AG08395 (cell line): ENCODE results near the gene CDC123.
"Not testable (repeated sequence)": the region's sequence is repeated elsewhere in the genome, so short reads cannot be mapped to it uniquely, and the experiment has no call there.

Experiments
- DNase-seq: peaks from one replicate; pipeline ENCODE4 v3.0.0; 2012; ENCODE audit warnings: mixed read lengths, low spot score

Gene CDC123

GRCh38 chr10:12189426-12189825 is 6.6 kb upstream of the CDC123 start:
- DNase-seq = no peak

GRCh38 chr10:12191715-12192114 is 4.3 kb upstream of the CDC123 start:
- peak; percentile 15 for DNase-seq

GRCh38 chr10:12193193-12193592 is 2.8 kb upstream of the CDC123 start:
- DNase-seq = peak; percentile 31

- DNase-seq = no peak
These were observed 1.2 kb upstream of the CDC123 start for GRCh38 chr10:12194752-12195271.

DNA sequence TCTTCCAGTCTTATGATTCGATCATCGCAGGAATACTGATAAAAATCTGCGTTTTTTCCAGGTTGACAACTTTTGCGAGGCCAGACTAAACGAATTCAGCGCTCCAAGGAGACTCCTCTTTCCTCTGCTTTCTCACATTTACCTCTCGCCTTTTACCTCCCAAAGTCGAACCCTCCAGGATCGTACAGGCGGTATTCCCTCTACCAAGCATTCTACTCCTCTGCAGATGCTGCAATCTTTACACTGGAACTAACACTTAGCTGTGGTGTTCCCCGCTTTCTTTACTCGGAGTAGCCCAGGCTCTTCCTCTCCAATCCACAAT is 746 bp upstream of the CDC123 start:
- no peak for DNase-seq

- no peak for DNase-seq
These were observed 683 bp downstream of the CDC123 start for GRCh38 chr10:12196531-12197211.

DNA sequence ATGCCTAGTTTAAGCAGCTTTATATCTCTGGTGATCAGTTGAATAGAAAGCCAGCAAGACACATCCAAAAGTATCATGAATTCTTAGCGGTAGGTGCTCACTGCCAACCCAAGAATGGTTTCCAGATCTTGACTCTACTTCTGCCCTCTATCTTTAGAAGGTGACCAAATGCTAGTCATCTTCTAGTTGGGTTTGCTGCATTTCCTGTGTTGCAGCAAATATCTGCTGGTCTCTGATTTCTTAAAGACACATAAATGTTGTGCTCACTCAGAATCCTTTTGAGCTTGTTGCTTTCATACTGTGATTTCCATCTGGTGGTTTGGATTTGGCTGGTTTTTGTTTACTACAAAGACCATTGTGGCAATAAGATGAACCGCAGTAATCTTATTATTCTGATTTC is 2.2 kb downstream of the CDC123 start:
- DNase-seq = no peak

DNA sequence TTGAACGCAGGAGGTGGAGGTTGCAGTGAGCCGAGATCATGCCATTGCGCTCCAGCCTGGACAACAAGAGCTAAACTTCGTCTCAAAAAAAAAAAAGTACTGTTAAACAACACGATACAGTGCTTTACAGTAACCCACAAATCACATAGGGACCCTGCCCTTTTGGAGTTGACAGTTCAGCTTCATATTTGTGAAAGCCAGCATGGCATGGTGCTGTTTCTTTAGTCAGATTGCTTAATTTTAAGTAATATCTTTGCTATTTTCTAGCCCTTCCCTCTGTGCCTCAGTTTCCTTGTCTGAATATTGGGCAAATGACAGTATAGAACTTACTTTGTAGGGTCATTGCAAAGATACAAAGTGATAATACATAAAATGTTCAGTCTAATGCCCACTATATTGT is 4.9 kb downstream of the CDC123 start:
- no peak for DNase-seq

- no peak for DNase-seq
These were observed 5.6 kb downstream of the CDC123 start for GRCh38 chr10:12201543-12201942.

GRCh38 chr10:12202226-12202625 is 6.2 kb downstream of the CDC123 start:
- DNase-seq = no peak

- DNase-seq = no peak
These were observed 9.1 kb downstream of the CDC123 start for GRCh38 chr10:12205082-12205481.

DNA sequence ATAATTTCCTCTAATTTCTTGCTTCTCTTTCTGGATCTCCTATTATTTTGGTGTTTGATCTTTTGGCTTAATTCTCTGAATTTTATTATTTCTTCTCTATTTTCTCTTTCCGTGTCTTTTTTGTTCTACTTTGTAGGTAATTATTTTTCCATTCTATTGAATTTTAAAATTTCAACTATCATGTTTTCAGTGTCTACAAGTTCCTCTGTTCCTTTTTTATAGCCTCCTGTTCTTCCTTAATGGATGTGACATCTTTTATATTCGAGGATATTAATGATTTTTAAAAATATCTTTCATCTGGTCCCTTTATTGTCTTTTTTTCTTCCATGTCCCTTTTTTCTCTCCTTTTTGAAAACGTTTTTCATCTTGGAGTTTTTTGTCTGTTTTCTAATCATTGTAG is 11.1 kb downstream of the CDC123 start:
- no peak for DNase-seq

- DNase-seq = no peak
These were observed 12.5 kb downstream of the CDC123 start for GRCh38 chr10:12208460-12208859.

DNA sequence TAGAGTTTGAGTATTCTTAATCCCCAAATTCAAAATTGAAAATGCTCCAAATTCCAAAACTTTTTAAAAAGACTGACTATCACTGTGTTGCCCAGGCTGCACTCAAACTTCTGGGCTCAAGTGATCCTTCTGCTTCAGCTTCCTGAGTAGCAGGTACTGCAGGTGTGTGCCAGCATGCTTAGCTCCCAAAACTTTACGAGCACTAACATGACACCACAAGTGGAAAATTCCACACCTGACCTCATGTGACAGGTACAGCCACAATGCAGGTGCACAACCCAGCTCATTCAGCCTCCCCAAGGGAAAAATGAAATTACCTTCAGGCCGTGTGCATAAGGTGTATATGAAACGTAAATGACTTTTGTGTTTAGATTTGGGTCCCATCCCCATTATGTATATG is 16.5 kb downstream of the CDC123 start:
- DNase-seq = no peak

- no peak for DNase-seq
These were observed 17.6 kb downstream of the CDC123 start for GRCh38 chr10:12213621-12214020.

GRCh38 chr10:12214093-12214492 is 18.1 kb downstream of the CDC123 start:
- DNase-seq = no peak

DNA sequence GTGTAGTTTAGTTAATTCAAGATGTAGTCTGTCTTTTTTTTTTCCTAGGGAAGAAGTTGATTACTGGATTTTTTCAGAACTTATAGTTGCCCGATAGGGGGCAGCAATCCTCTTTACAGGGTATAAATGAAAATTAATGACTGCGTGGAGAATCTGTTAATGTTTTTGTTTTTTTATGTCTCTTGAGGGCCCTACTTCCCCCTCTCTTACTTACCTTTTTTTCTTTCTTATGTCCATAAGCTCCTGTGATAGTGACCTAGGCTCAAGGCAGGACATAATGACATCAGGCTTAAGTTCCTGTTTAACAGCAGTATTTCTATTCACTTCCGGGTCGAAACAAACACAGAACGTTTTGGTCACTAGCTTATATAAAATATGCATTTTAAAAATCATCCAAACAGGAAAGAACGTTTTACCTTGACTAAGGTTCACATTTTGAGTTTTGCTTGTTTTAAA is 18.8 kb downstream of the CDC123 start:
- peak; percentile 52 for DNase-seq

DNA sequence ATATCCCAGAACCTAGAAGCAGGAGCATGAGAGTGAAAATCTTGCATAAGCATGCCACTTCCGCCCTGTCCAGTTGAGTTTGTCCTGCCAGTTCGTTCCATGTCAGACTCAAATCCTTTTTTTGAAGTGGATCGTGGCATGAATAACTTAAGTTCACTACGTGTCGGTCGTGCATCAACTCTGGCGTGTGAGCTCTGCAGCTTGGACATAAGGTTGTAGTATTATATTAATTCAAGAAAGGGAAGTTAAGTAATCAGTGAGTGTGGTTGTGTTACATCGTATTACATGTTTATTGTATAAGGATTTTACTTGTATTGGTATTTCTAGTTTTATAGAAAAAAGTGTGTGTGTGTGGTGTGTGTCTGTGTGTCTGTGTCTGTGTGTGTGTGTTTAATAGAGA is 23.0 kb downstream of the CDC123 start:
- no peak for DNase-seq

GRCh38 chr10:12221323-12222298 is 25.6 kb downstream of the CDC123 start:
- DNase-seq = no peak

DNA sequence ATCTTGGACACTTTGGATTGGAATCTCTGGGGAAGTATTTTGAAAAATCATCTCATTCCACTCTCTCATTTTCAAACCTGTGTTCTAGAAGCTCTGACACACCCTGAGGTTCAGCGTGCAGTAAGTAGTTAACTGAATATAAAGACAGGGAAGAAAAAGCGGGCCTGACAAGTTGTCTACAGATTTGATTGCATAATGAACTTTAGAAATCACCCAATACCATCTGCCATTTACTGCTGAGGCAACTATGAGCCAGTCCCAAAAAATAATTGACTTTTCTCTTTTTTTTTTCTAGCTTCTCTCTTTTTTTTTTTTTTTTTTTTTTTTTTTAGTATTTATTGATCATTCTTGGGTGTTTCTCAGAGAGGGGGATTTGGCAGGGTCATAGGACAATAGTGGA is 29.5 kb downstream of the CDC123 start:
- no peak for DNase-seq

GRCh38 chr10:12226438-12226837 is 30.4 kb downstream of the CDC123 start:
- not testable (repeated sequence) for DNase-seq

DNA sequence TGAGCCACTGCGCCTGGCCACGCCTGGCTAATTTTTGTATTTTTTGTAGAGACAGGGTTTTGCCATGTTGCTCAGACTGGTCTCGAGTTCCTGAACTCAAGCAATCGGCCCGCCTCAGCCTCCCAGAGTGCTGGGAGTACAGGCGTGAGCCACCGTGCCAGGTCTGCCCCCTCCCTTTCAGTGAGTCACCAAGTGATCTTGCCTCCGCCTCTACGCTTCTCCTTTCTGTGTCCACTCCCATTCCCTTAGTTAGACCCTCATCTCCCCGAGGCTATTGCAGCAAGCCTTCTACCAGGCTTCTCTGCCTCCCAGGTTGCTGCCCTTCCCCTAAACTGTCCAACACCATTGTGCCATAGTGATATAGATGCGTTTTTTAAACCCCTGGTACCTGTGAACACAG is 32.9 kb downstream of the CDC123 start:
- no peak for DNase-seq

- not testable (repeated sequence) for DNase-seq
These were observed 38.7 kb downstream of the CDC123 start for GRCh38 chr10:12234687-12235086.
